Breast epithelium (tissue), 3 donors: Measurements from ENCODE around the gene B4GALNT3.

Source experiments
- POLR2A ChIP-seq: fragments of 450-650 bp; IDR thresholded peaks from one replicate; pipeline ENCODE4 v1.6.1; 2016; ENCODE audit warnings: antibody characterized with exemption, mild to moderate bottlenecking, moderate library complexity
- TF ChIP-seq, protein P1 (sequence below), 3 donors: fragments of 450-650 bp; IDR thresholded peaks; one replicate each; pipeline ENCODE4 v1.5.1; 2016 to 2017; ENCODE audit warnings: antibody characterized with exemption in 3 of 3, mild to moderate bottlenecking in 3 of 3, moderate library complexity in 3 of 3

DNA sequence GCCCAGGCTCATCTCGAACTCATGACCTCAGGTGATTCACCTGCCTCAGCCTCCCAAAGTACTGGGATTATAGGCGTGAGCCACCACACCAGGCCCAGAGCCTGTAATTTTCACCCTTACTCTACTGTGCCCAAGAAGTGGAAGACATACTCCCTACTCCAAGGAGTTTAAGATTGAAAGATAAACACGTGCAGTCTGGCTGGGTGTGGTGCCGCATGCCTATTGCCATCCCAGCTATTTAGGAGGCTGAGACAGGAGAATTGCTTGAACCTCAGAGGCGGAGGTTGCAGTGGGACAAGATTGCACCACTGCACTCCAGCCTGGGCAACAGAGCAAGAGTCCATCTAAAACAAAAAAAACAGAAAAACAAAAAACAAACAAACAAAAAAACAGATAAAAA, 113.5 kb downstream of the B4GALNT3 start:
- no peak for TF ChIP-seq POLR2A
- TF ChIP-seq, protein P1, sequence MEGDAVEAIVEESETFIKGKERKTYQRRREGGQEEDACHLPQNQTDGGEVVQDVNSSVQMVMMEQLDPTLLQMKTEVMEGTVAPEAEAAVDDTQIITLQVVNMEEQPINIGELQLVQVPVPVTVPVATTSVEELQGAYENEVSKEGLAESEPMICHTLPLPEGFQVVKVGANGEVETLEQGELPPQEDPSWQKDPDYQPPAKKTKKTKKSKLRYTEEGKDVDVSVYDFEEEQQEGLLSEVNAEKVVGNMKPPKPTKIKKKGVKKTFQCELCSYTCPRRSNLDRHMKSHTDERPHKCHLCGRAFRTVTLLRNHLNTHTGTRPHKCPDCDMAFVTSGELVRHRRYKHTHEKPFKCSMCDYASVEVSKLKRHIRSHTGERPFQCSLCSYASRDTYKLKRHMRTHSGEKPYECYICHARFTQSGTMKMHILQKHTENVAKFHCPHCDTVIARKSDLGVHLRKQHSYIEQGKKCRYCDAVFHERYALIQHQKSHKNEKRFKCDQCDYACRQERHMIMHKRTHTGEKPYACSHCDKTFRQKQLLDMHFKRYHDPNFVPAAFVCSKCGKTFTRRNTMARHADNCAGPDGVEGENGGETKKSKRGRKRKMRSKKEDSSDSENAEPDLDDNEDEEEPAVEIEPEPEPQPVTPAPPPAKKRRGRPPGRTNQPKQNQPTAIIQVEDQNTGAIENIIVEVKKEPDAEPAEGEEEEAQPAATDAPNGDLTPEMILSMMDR (IDR thresholded peaks at IDR 0.05), result no peak
